CD4-positive, alpha-beta T cell (primary cell): ENCODE results near the gene GRIN3B. TPM values are rescaled to one million over a fixed set of nuclear protein-coding genes. Genes with fewer than 3 reads are reported as not detected.

Experiments used
- ATAC-seq: fragments of 200-7000 bp; cut with Tn5 transposase; one replicate; pipeline ENCODE4 v1.10.0; 2022; ENCODE audit warnings: mild to moderate bottlenecking; ENCODE audit not compliant: poor library complexity
- CTCF ChIA-PET: fragments of 350-600 bp; sonication (Branson Sonifier 250); formaldehyde crosslinking; loops from one replicate; lab custom pipeline; 2021; ENCODE audit warnings: antibody characterized with exemption, inconsistent platforms; lab: Charles Lee
- POLR2A ChIA-PET: fragments of 350-600 bp; sonication (Branson Sonifier 250); formaldehyde crosslinking; loops from one replicate; lab custom pipeline; 2021; ENCODE audit warnings: antibody characterized with exemption, inconsistent platforms; lab: Charles Lee
- DNase-seq, 14 experiments: peaks; one replicate each; pipeline ENCODE4 v3.0.0-alpha.2; 2013 to 2020; ENCODE audit warnings: mixed read lengths in 2 of 14
- H3K27ac ChIP-seq, 2 donors: one replicate each; pipeline versions ENCODE4 v1.5.1 to v1.7.0; 2013; ENCODE audit warnings: low read length in 2 of 2, low read depth in 1 of 2, mild to moderate bottlenecking in 1 of 2
- H3K27me3 ChIP-seq, 2 experiments: 1 replicate in 1 of 2; 2 replicates in 1 of 2; pipeline versions ENCODE4 v1.6.1 to v1.7.0; 2013; ENCODE audit warnings: low read length in 2 of 2, control low read depth in 1 of 2, mild to moderate bottlenecking in 1 of 2, moderate library complexity in 1 of 2; ENCODE audit not compliant: insufficient read depth in 2 of 2, control insufficient read depth in 1 of 2
- H3K36me3 ChIP-seq: one replicate; pipeline ENCODE4 v1.6.1; 2013; ENCODE audit warnings: low read length, control low read depth; ENCODE audit not compliant: insufficient read depth
- H3K4me1 ChIP-seq: one replicate; pipeline ENCODE4 v1.6.1; 2013; ENCODE audit warnings: low read length, control low read depth; ENCODE audit not compliant: insufficient read depth
- H3K4me3 ChIP-seq: one replicate; pipeline ENCODE4 v1.5.1; 2013; ENCODE audit warnings: mild to moderate bottlenecking, low read length, moderate library complexity
- H3K9me3 ChIP-seq, 2 experiments: 1 replicate in 1 of 2; 2 replicates in 1 of 2; pipeline versions ENCODE4 v1.6.1 to v1.7.0; 2013; ENCODE audit warnings: low read length in 2 of 2, mild to moderate bottlenecking in 2 of 2, control low read depth in 1 of 2, moderate library complexity in 1 of 2; ENCODE audit not compliant: control insufficient read depth in 1 of 2, insufficient read depth in 1 of 2
- H3K27ac Mint-ChIP-seq: one replicate; pipeline ENCODE4 v1.8.0; 2020; ENCODE audit warnings: mixed read lengths
- H3K27me3 Mint-ChIP-seq: one replicate; pipeline ENCODE4 v1.8.0; 2021; ENCODE audit warnings: mixed read lengths
- H3K36me3 Mint-ChIP-seq: one replicate; pipeline ENCODE4 v1.8.0; 2021; ENCODE audit warnings: low read depth, mixed read lengths
- H3K4me1 Mint-ChIP-seq: one replicate; pipeline ENCODE4 v1.8.0; 2021; ENCODE audit warnings: low read depth, mixed read lengths
- H3K4me3 Mint-ChIP-seq: one replicate; pipeline ENCODE4 v1.8.0; 2020; ENCODE audit warnings: mild to moderate bottlenecking, mixed read lengths
- H3K9me3 Mint-ChIP-seq: one replicate; pipeline ENCODE4 v1.8.0; 2020; ENCODE audit warnings: mixed read lengths
- CTCF ChIP-seq: fragments of 200-600 bp; IDR thresholded peaks from one replicate; pipeline ENCODE4 v1.8.0; 2022; ENCODE audit warnings: antibody characterized with exemption, mild to moderate bottlenecking
- intact Hi-C, 2 experiments: fragments of 100-400 bp; cut with DNase I in 1 of 2; cut with micrococcal nuclease in 1 of 2; formaldehyde crosslinking; loops; one replicate each; pipeline versions ENCODE4 v1.15.1 to v1.9.0; 2023 to 2025; cut with DNase I, micrococcal nuclease
- total RNA-seq, 174 experiments: library from RNA in 2 of 174; stranded (reverse) in 2 of 174; gene quantifications; one replicate each; pipeline ENCODE4 v1.2.3 and lab custom pipeline; 2021 to 2026

Gene GRIN3B
- total RNA-seq, 2 experiments from 2014 or later, result 0.17 to 0.22 TPM

GRCh38 chr19:1003283-1003682 is 3.1 kb downstream of the GRIN3B start:
- Histone ChIP-seq H3K27ac (no peak overlapping the region), H3K27me3 (peaks cover 24 to 27% of the 10 kb centered on the region in 2 experiments), H3K36me3 (no peaks in the 10 kb centered on the region), H3K4me1 (peaks cover 16% of the 10 kb centered on the region), H3K4me3 (no peak overlapping the region), H3K9me3 (peaks cover 0 to 11% of the 10 kb centered on the region in 2 experiments)
- no peak for ATAC-seq
- H3K36me3 Mint-ChIP-seq, result no peaks in the 10 kb centered on the region
- H3K4me1 Mint-ChIP-seq, result peaks cover 6% of the 10 kb centered on the region
- no peak overlapping the region for H3K4me3 Mint-ChIP-seq
- H3K27me3 Mint-ChIP-seq, result peaks cover 17% of the 10 kb centered on the region
- intact Hi-C loops, result no loop called here
- CTCF ChIA-PET, result no interaction called here
- DNase-seq, result no peak
- POLR2A ChIA-PET, result interaction anchor here (0.6 to 1.1 kb wide), 3 partner anchors 64 to 139 kb away, joined by 3 to 4 read pairs (median 4); partner anchors contain the start of gene ARHGAP45
- no peaks in the 10 kb centered on the region for H3K9me3 Mint-ChIP-seq
- no peak for TF ChIP-seq CTCF
- H3K27ac Mint-ChIP-seq, result no peak overlapping the region

GRCh38 chr19:1004204-1004802 is 4.1 kb downstream of the GRIN3B start:
- ATAC-seq, result no peak
- no peak overlapping the region for H3K27ac Mint-ChIP-seq
- Histone ChIP-seq H3K4me1 (peaks cover 16% of the 10 kb centered on the region), H3K4me3 (no peak overlapping the region), H3K9me3 (peaks cover 0 to 11% of the 10 kb centered on the region in 2 experiments), H3K36me3 (no peaks in the 10 kb centered on the region), H3K27me3 (peaks cover 14 to 18% of the 10 kb centered on the region in 2 experiments), H3K27ac (no peak overlapping the region)
- CTCF ChIA-PET, result interaction anchor here (0.6 kb wide), 1 partner anchor 82 kb away, joined by 3 read pairs; no protein-coding TSS in a partner anchor
- no peak for TF ChIP-seq CTCF
- peaks cover under 1% of the 10 kb centered on the region for H3K4me1 Mint-ChIP-seq
- no peaks in the 10 kb centered on the region for H3K9me3 Mint-ChIP-seq
- peaks cover 9% of the 10 kb centered on the region for H3K27me3 Mint-ChIP-seq
- POLR2A ChIA-PET, result interaction anchor here (0.9 to 1.0 kb wide), 2 partner anchors 21 to 71 kb away, joined by 3 read pairs; partner anchors contain the start of gene WDR18
- intact Hi-C loops, result no loop called here
- no peak overlapping the region for H3K4me3 Mint-ChIP-seq
- DNase-seq, result no peak
- no peaks in the 10 kb centered on the region for H3K36me3 Mint-ChIP-seq

GRCh38 chr19:1004803-1005664 is 4.8 kb downstream of the GRIN3B start:
- TF ChIP-seq CTCF, result no peak
- peaks cover 0 to 11% of the 10 kb centered on the region in 2 experiments for H3K9me3 ChIP-seq
- no peaks in the 10 kb centered on the region for H3K4me1 Mint-ChIP-seq
- no peak overlapping the region for H3K4me3 ChIP-seq
- no peak overlapping the region for H3K27ac ChIP-seq
- intact Hi-C loops, result no loop called here
- no peak for ATAC-seq
- no peak for DNase-seq
- H3K27ac Mint-ChIP-seq, result no peak overlapping the region
- no peak overlapping the region for H3K4me3 Mint-ChIP-seq
- peaks cover 10 to 13% of the 10 kb centered on the region in 2 experiments for H3K27me3 ChIP-seq
- peaks cover 6% of the 10 kb centered on the region for H3K36me3 ChIP-seq
- no peaks in the 10 kb centered on the region for H3K9me3 Mint-ChIP-seq
- peaks cover 7% of the 10 kb centered on the region for H3K27me3 Mint-ChIP-seq
- CTCF ChIA-PET, result no interaction called here
- H3K4me1 ChIP-seq, result peaks cover 14% of the 10 kb centered on the region
- no peaks in the 10 kb centered on the region for H3K36me3 Mint-ChIP-seq
- POLR2A ChIA-PET, result interaction anchor here (0.9 to 1.0 kb wide), 2 partner anchors 21 to 70 kb away, joined by 3 read pairs; partner anchors contain the start of gene WDR18
